ENCODE measurements around the gene SLCO2B1.

SLCO2B1 gene

GRCh38 chr11:75191330-75191717 is 40.4 kb downstream of the SLCO2B1 start:
- H3K4me3 ChIP-seq (ENCODE audit: low read depth, low read length): no peak overlapping the region
- no peak for TF ChIP-seq CTCF (conservative IDR thresholded peaks at IDR 0.05; ENCODE audit: low read depth, low read length)
- no peak for DNase-seq (ENCODE audit: low read depth)

GRCh38 chr11:75193271-75193670 is 42.4 kb downstream of the SLCO2B1 start:
- H3K4me3 ChIP-seq (ENCODE audit: low read depth, low read length): no peak overlapping the region
- no peak for DNase-seq (ENCODE audit: low read depth)
- no peak for TF ChIP-seq CTCF (conservative IDR thresholded peaks at IDR 0.05; ENCODE audit: low read depth, low read length)

GRCh38 chr11:75193711-75194110 is 42.8 kb downstream of the SLCO2B1 start:
- no peak for TF ChIP-seq CTCF (conservative IDR thresholded peaks at IDR 0.05; ENCODE audit: low read depth, low read length)
- no peak overlapping the region for H3K4me3 ChIP-seq (ENCODE audit: low read depth, low read length)
- no peak for DNase-seq (ENCODE audit: low read depth)

GRCh38 chr11:75194147-75194546 is 43.2 kb downstream of the SLCO2B1 start:
- no peak overlapping the region for H3K4me3 ChIP-seq (ENCODE audit: low read depth, low read length)
- TF ChIP-seq CTCF (conservative IDR thresholded peaks at IDR 0.05; ENCODE audit: low read depth, low read length): no peak
- no peak for DNase-seq (ENCODE audit: low read depth)

GRCh38 chr11:75195167-75195962 is 44.5 kb downstream of the SLCO2B1 start:
- TF ChIP-seq CTCF (conservative IDR thresholded peaks at IDR 0.05; ENCODE audit: low read depth, low read length): no peak
- DNase-seq (ENCODE audit: low read depth): no peak
- H3K4me3 ChIP-seq (ENCODE audit: low read depth, low read length): no peak overlapping the region

- TF ChIP-seq CTCF (conservative IDR thresholded peaks at IDR 0.05; ENCODE audit: low read depth, low read length): no peak
- DNase-seq (ENCODE audit: low read depth): no peak
- no peak overlapping the region for H3K4me3 ChIP-seq (ENCODE audit: low read depth, low read length)
These were observed 45.5 kb downstream of the SLCO2B1 start for GRCh38 chr11:75196426-75196825.

Measured in choroid plexus epithelial cell (primary cell).